Measurements from ENCODE around the gene GADD45GIP1. TPM values are rescaled to one million over a fixed set of nuclear protein-coding genes. Genes with fewer than 3 reads are reported as not detected.
"Not testable (repeated sequence)": the region's sequence is repeated elsewhere in the genome, so short reads cannot be mapped to it uniquely, and the experiment has no call there.

Gene GADD45GIP1
- polyA plus RNA-seq, 1 of the 3 experiments (the other 2 are of a cell fraction) = 91.8 TPM

GRCh38 chr19:12965017-12965811 is 8.2 kb upstream of the GADD45GIP1 start (continued):
- TF ChIP-seq ZBTB33 (IDR thresholded peaks at IDR 0.05; ENCODE audit: borderline replicate concordance, low read depth) = no peak

GRCh38 chr19:12959481-12959880 is 2.5 kb upstream of the GADD45GIP1 start:
- Histone ChIP-seq H3K9me2 (no peaks in the 10 kb centered on the region), H3K27me3 (ENCODE audit: insufficient read depth) (no peaks in the 10 kb centered on the region), H3K27ac (ENCODE audit: low read depth in 2 of 2, low read length in 1 of 2) (no peak overlapping the region), H3K9me3 (no peaks in the 10 kb centered on the region), H3K36me3 (replicated peaks in 1 of 2; ENCODE audit: control insufficient read depth in 1 of 2, insufficient read depth in 2 of 2, low read length in 1 of 2) (peaks cover 0 to 10% of the 10 kb centered on the region in 2 experiments), H3K4me1 (ENCODE audit: control insufficient read depth in 1 of 2, insufficient read depth in 2 of 2, low read depth in 1 of 2, low read length in 1 of 2) (peaks cover 6 to 12% of the 10 kb centered on the region in 2 experiments), H3F3A (replicated peaks; ENCODE audit: insufficient read depth) (peaks cover 25% of the 10 kb centered on the region), H3K79me2 (ENCODE audit: insufficient read depth) (peaks cover 35% of the 10 kb centered on the region), H4K20me1 (ENCODE audit: insufficient read depth) (no peaks in the 10 kb centered on the region), H3K4me2 (no peak overlapping the region), H3K4me3 (ENCODE audit: low read depth in 2 of 2, low read length in 1 of 2) (no peak overlapping the region), H2AFZ (ENCODE audit: low read depth) (no peak overlapping the region), H3K9ac (no peak overlapping the region)
- WGBS (ENCODE audit: low lambda C conversion rate) = 61% methylated on average over 6 of the region's 6 CpGs
- ChIA-PET POLR2A (interaction anchor here (0.7 kb wide), 1 partner anchor 68 kb away, joined by 4 read pairs; the partner anchor contains the start of gene GCDH), CTCF (interaction anchor here (1.0 to 1.7 kb wide), 6 partner anchors 9 to 142 kb away, joined by 3 to 5 read pairs (median 4); no protein-coding TSS in a partner anchor)
- TF ChIP-seq GATA2 (CRISPR knock-in tag; IDR thresholded peaks at IDR 0.05) (no peak), RXRA (IDR thresholded peaks at IDR 0.05; ENCODE audit: borderline replicate concordance, low read depth) (no peak)
- no peak for DNase-seq

- not testable (repeated sequence) for H3K27me3 ChIP-seq (ENCODE audit: insufficient read depth); H4K20me1 ChIP-seq (ENCODE audit: insufficient read depth); H3K9me2 ChIP-seq; DNase-seq; H3K9me3 ChIP-seq
- ChIA-PET CTCF (interaction anchor here (1.3 to 5.6 kb wide), 4 partner anchors 8 to 207 kb away, joined by 3 to 55 read pairs (median 4); no protein-coding TSS in a partner anchor), POLR2A (interaction anchor here (1.6 kb wide), 1 partner anchor 8 kb away, joined by 5 read pairs; no protein-coding TSS in a partner anchor)
- Histone ChIP-seq H3K4me2 (peak overlapping the region; percentile 96), H3K4me1 (ENCODE audit: control insufficient read depth in 1 of 2, insufficient read depth in 2 of 2, low read depth in 1 of 2, low read length in 1 of 2) (peaks cover 23 to 31% of the 10 kb centered on the region in 2 experiments), H3K9ac (peak overlapping the region; percentile 89), H3K4me3 (ENCODE audit: low read depth in 2 of 2, low read length in 1 of 2) (peak overlapping the region; percentile 70 to 71), H3K27ac (ENCODE audit: low read depth in 2 of 2, low read length in 1 of 2) (peak overlapping the region; percentile 73 to 97), H3F3A (replicated peaks; ENCODE audit: insufficient read depth) (peaks cover 45% of the 10 kb centered on the region), H2AFZ (ENCODE audit: low read depth) (peak overlapping the region; percentile 99), H3K79me2 (ENCODE audit: insufficient read depth) (peaks cover 45% of the 10 kb centered on the region), H3K36me3 (replicated peaks in 1 of 2; ENCODE audit: control insufficient read depth in 1 of 2, insufficient read depth in 2 of 2, low read length in 1 of 2) (peaks cover 0 to 11% of the 10 kb centered on the region in 2 experiments)
- 47% methylated on average over 31 of the region's 31 CpGs for WGBS (ENCODE audit: low lambda C conversion rate)
Measured at GRCh38 chr19:12957389-12957952, 448 bp upstream of the GADD45GIP1 start.
